ENCODE measurements around the gene CYP19A1. TPM values are rescaled to one million over a fixed set of nuclear protein-coding genes. Genes with fewer than 3 reads are reported as not detected.

CYP19A1 gene
- total and polyA plus RNA-seq, 10 of the 15 experiments (the other 5 are each of a cell fraction or from before 2014, with no cell fraction given), result 0.08 to 1.8 (median 0.70) TPM

DNA sequence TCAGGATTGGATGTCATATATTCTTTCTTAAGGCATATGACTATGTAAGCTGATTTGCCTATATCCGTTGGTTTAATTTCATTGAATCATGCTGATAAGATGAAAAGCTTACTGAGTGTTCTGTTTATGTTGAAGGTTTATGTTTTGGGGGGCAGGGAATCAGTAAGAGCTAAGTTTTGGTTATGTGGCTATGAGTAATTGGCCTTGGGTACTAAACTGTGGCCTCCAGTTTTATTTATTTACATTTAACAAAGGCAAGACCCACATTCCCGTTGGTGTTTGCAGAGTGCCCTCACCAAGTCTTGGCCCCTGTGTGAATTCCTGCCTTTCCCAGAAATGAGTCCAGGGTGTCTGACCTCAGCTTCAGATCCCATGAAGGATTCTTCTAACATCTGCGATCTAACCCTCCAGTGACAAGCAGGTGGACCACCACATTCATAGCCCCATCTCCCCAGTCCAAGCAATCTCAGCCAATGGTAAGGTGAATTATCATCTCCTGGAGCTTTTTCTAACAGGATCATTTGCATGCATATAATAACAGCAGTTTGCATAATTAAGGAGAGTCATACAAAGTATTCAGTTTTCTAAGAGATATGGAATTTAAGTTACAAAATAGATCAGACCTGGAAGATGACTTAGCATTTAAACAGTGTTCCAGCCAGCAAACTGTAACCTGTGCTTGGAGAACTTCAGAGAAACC, 30.5 kb upstream of the CYP19A1 start:
- BruUV-seq (replicated peaks), result no TSS peak
- intact Hi-C loops (cut with micrococcal nuclease; ENCODE audit: unreplicated experiment) (no loop called here), in situ Hi-C loops (cut with MboI) (no loop called here)
- Histone ChIP-seq H3K27me3 (replicated peaks in 1 of 2; ENCODE audit: control insufficient read depth in 2 of 2, insufficient read depth in 2 of 2, low read length in 1 of 2) (peaks cover 5 to 8% of the 10 kb centered on the region in 2 experiments; a peak in 3 of 4 replicates), H3K79me2 (ENCODE audit: control insufficient read depth, insufficient read depth, low read length) (no peaks in the 10 kb centered on the region), H3K36me3 (ENCODE audit: control insufficient read depth in 2 of 2, insufficient read depth in 2 of 2, low read length in 1 of 2) (no peaks in the 10 kb centered on the region), H3K4me3 (no peak overlapping the region), H3K4me1 (ENCODE audit: control insufficient read depth, insufficient read depth, low read length) (peaks cover 4% of the 10 kb centered on the region), H2AFZ (ENCODE audit: control insufficient read depth, low read depth, low read length) (no peak overlapping the region), H3K27ac (ENCODE audit: control insufficient read depth, insufficient read depth) (no peak overlapping the region), H3K9me3 (replicated peaks; ENCODE audit: control insufficient read depth, insufficient read depth, low read length) (no peaks in the 10 kb centered on the region), H3K9ac (ENCODE audit: control insufficient read depth, insufficient read depth, low read length) (no peak overlapping the region), H4K20me1 (ENCODE audit: control insufficient read depth, insufficient read depth) (no peaks in the 10 kb centered on the region), H3K4me2 (ENCODE audit: control insufficient read depth, insufficient read depth) (no peak overlapping the region)
- no peak for DNase-seq (ENCODE audit: low read depth, low spot score)
- POLR2A ChIA-PET, result interaction anchor here (1.5 kb wide), 1 partner anchor 14 kb away, joined by 3 read pairs; no protein-coding TSS in a partner anchor
- TF ChIP-seq HCFC1 (IDR thresholded peaks at IDR 0.05; ENCODE audit: low read length) (no peak), SMC3 (IDR thresholded peaks at IDR 0.05; ENCODE audit: borderline replicate concordance, low read length) (no peak), POLR2AphosphoS5 (IDR thresholded peaks at IDR 0.05; ENCODE audit: low read length) (no peak), SMAD1 (IDR thresholded peaks at IDR 0.05; ENCODE audit: low read depth, partially characterized antibody) (no peak)
- TF ChIP-seq, protein P1, sequence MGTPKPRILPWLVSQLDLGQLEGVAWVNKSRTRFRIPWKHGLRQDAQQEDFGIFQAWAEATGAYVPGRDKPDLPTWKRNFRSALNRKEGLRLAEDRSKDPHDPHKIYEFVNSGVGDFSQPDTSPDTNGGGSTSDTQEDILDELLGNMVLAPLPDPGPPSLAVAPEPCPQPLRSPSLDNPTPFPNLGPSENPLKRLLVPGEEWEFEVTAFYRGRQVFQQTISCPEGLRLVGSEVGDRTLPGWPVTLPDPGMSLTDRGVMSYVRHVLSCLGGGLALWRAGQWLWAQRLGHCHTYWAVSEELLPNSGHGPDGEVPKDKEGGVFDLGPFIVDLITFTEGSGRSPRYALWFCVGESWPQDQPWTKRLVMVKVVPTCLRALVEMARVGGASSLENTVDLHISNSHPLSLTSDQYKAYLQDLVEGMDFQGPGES (IDR thresholded peaks at IDR 0.05), result no peak
- TF ChIP-seq, protein P2, sequence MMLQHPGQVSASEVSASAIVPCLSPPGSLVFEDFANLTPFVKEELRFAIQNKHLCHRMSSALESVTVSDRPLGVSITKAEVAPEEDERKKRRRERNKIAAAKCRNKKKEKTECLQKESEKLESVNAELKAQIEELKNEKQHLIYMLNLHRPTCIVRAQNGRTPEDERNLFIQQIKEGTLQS (IDR thresholded peaks at IDR 0.05; ENCODE audit: borderline replicate concordance, extremely low read depth, low read depth, low read length), result no peak
- SMC1A ChIA-PET (ENCODE audit: uncharacterized antibody, unreplicated experiment), result interaction anchor here (1.1 to 2.3 kb wide), 7 partner anchors 10 to 206 kb away, joined by 3 to 10 read pairs (median 5); no protein-coding TSS in a partner anchor
- RAD21 ChIA-PET (ENCODE audit: unreplicated experiment), result interaction anchor here (1.0 to 2.3 kb wide), 6 partner anchors 12 to 261 kb away, joined by 3 to 10 read pairs (median 4); no protein-coding TSS in a partner anchor
- no peak for ATAC-seq
- FAIRE-seq, result no peak
- WGBS (ENCODE audit: insufficient coverage, insufficient replicate concordance, low lambda C conversion rate, missing lambda C conversion rate), result 48% methylated on average over 3 of the region's 3 CpGs
- CTCF ChIA-PET, result interaction anchor here (0.9 to 2.8 kb wide), 10 partner anchors 11 to 206 kb away, joined by 3 to 20 read pairs (median 6); no protein-coding TSS in a partner anchor
